WTC11 (cell line): ENCODE measurements around the gene CRYBA4. TPM values are rescaled to one million over a fixed set of nuclear protein-coding genes. Genes with fewer than 3 reads are reported as not detected.

Source experiments
- ATAC-seq: fragments of 200-7000 bp; cut with Tn5 transposase; 2 replicates; pipeline ENCODE4 v1.10.0; 2021; ENCODE audit warnings: mild to moderate bottlenecking, moderate library complexity
- CTCF ChIA-PET: fragments of 300-600 bp; sonication (Branson Sonifier 250); formaldehyde crosslinking; loops from one replicate; lab custom pipeline; 2021; ENCODE audit warnings: antibody characterized with exemption; lab: Charles Lee
- POLR2A ChIA-PET: fragments of 350-600 bp; sonication (Branson Sonifier 250); formaldehyde crosslinking; loops from one replicate; lab custom pipeline; 2021; ENCODE audit warnings: antibody characterized with exemption; lab: Charles Lee
- DNase-seq: peaks from one replicate; pipeline ENCODE4 v3.0.0; 2021; ENCODE audit warnings: low spot score
- H3K27ac Mint-ChIP-seq: 2 replicates; pipeline ENCODE4 v1.8.0; 2021; ENCODE audit warnings: mixed read lengths
- H3K27me3 Mint-ChIP-seq: 2 replicates; pipeline ENCODE4 v1.8.0; 2021; ENCODE audit warnings: low read depth, mild to moderate bottlenecking, moderate library complexity, mixed read lengths
- H3K36me3 Mint-ChIP-seq: 2 replicates; pipeline ENCODE4 v1.8.0; 2021; ENCODE audit warnings: mixed read lengths
- H3K4me1 Mint-ChIP-seq: 2 replicates; pipeline ENCODE4 v1.8.0; 2022; ENCODE audit warnings: mixed read lengths
- H3K4me3 Mint-ChIP-seq: 2 replicates; pipeline ENCODE4 v1.8.0; 2021; ENCODE audit warnings: mild to moderate bottlenecking, moderate library complexity, mixed read lengths
- H3K9me3 Mint-ChIP-seq: 2 replicates; pipeline ENCODE4 v1.8.0; 2021; ENCODE audit warnings: mixed read lengths
- ATF1 ChIP-seq: sonication (generic); formaldehyde crosslinking; IDR thresholded peaks from 2 replicates; pipeline ENCODE4 v1.8.1; 2023; ENCODE audit warnings: mild to moderate bottlenecking, moderate library complexity, missing genetic modification reagents
- ATF6 ChIP-seq: sonication (generic); formaldehyde crosslinking; IDR thresholded peaks from 2 replicates; pipeline ENCODE4 v1.8.1; 2023; ENCODE audit warnings: mild to moderate bottlenecking, missing genetic modification reagents
- ESRRA ChIP-seq: sonication (generic); formaldehyde crosslinking; IDR thresholded peaks from 2 replicates; pipeline ENCODE4 v1.8.1; 2022; ENCODE audit warnings: mild to moderate bottlenecking, missing genetic modification reagents, borderline replicate concordance
- FOXJ3 ChIP-seq: sonication (generic); formaldehyde crosslinking; IDR thresholded peaks from 2 replicates; pipeline ENCODE4 v1.9.0; 2021; ENCODE audit warnings: missing genetic modification reagents, mild to moderate bottlenecking, borderline replicate concordance
- FOXP1 ChIP-seq: sonication (generic); formaldehyde crosslinking; IDR thresholded peaks from 2 replicates; pipeline ENCODE4 v1.8.0; 2022; ENCODE audit warnings: missing genetic modification reagents, mild to moderate bottlenecking, moderate library complexity, borderline replicate concordance
- GRHL2 ChIP-seq: fragments of 250-450 bp; sonication (Bioruptor Pico); IDR thresholded peaks from 2 replicates; pipeline ENCODE4 v1.8.0; 2022; ENCODE audit warnings: mild to moderate bottlenecking, moderate library complexity; ENCODE audit not compliant: insufficient replicate concordance, severe bottlenecking
- IRF2 ChIP-seq: sonication (generic); formaldehyde crosslinking; IDR thresholded peaks from 2 replicates; pipeline ENCODE4 v1.8.0; 2022; ENCODE audit warnings: low read depth, missing genetic modification reagents, borderline replicate concordance
- KAT7 ChIP-seq: sonication (generic); formaldehyde crosslinking; IDR thresholded peaks from 2 replicates; pipeline ENCODE4 v1.8.1; 2023; ENCODE audit warnings: missing genetic modification reagents, mild to moderate bottlenecking, borderline replicate concordance
- MYBL2 ChIP-seq: sonication (generic); formaldehyde crosslinking; IDR thresholded peaks from 2 replicates; pipeline ENCODE4 v1.8.1; 2023; ENCODE audit warnings: mild to moderate bottlenecking, moderate library complexity, missing genetic modification reagents
- NR3C1 ChIP-seq: sonication (generic); formaldehyde crosslinking; conservative IDR thresholded peaks from 2 replicates; pipeline ENCODE4 v1.8.1; 2023; ENCODE audit warnings: low read depth, mild to moderate bottlenecking, missing genetic modification reagents
- PRRX2 ChIP-seq: fragments of 250-450 bp; sonication (Bioruptor Pico); IDR thresholded peaks from 2 replicates; pipeline ENCODE4 v1.8.0; 2021; ENCODE audit warnings: mild to moderate bottlenecking
- SOX15 ChIP-seq: fragments of 250-450 bp; sonication (Bioruptor Pico); IDR thresholded peaks from 2 replicates; pipeline ENCODE4 v1.9.0; 2021; ENCODE audit warnings: mild to moderate bottlenecking
- SP1 ChIP-seq: sonication (generic); formaldehyde crosslinking; conservative IDR thresholded peaks from 2 replicates; pipeline ENCODE4 v1.8.1; 2022; ENCODE audit warnings: missing genetic modification reagents
- ZNF138 ChIP-seq: sonication (generic); formaldehyde crosslinking; conservative IDR thresholded peaks from 2 replicates; pipeline ENCODE4 v1.8.1; 2022; ENCODE audit warnings: mild to moderate bottlenecking, moderate library complexity, missing genetic modification reagents
- ZNF232 ChIP-seq: sonication (generic); formaldehyde crosslinking; IDR thresholded peaks from 2 replicates; pipeline ENCODE4 v1.8.0; 2022; ENCODE audit warnings: mild to moderate bottlenecking, missing genetic modification reagents
- ZNF423 ChIP-seq: fragments of 250-450 bp; sonication (Bioruptor Pico); IDR thresholded peaks from 2 replicates; pipeline ENCODE4 v2.1.2; 2022; ENCODE audit warnings: mild to moderate bottlenecking, moderate library complexity
- ZNF512 ChIP-seq: sonication (generic); formaldehyde crosslinking; IDR thresholded peaks from 2 replicates; pipeline ENCODE4 v1.8.1; 2022; ENCODE audit warnings: missing genetic modification reagents, borderline replicate concordance
- total RNA-seq: library from RNA; stranded (reverse); gene quantifications from 3 replicates; pipeline ENCODE4 v1.2.3, GENCODE V29; 2021
- TF ChIP-seq, protein P1 (sequence below): sonication (generic); formaldehyde crosslinking; IDR thresholded peaks from 2 replicates; pipeline ENCODE4 v1.8.1; 2023; ENCODE audit warnings: mild to moderate bottlenecking, moderate library complexity, missing genetic modification reagents
- TF ChIP-seq, protein P2 (sequence below): fragments of 200-600 bp; IDR thresholded peaks from 2 replicates; pipeline ENCODE4 v1.8.0; 2022; ENCODE audit warnings: antibody characterized with exemption
- TF ChIP-seq, protein P3 (sequence below): fragments of 250-450 bp; sonication (Bioruptor Pico); IDR thresholded peaks from 2 replicates; pipeline ENCODE4 v2.1.2; 2022; ENCODE audit warnings: mild to moderate bottlenecking, moderate library complexity
- TF ChIP-seq, protein P4 (sequence below): sonication (generic); formaldehyde crosslinking; IDR thresholded peaks from 2 replicates; pipeline ENCODE4 v1.8.0; 2022; ENCODE audit warnings: mild to moderate bottlenecking, missing genetic modification reagents
- TF ChIP-seq, protein P5 (sequence below): sonication (generic); formaldehyde crosslinking; IDR thresholded peaks from 2 replicates; pipeline ENCODE4 v1.8.0; 2022; ENCODE audit warnings: mild to moderate bottlenecking, missing genetic modification reagents

CRYBA4 gene
- total RNA-seq, 1 experiment from 2014 or later, result 0.81 TPM

DNA sequence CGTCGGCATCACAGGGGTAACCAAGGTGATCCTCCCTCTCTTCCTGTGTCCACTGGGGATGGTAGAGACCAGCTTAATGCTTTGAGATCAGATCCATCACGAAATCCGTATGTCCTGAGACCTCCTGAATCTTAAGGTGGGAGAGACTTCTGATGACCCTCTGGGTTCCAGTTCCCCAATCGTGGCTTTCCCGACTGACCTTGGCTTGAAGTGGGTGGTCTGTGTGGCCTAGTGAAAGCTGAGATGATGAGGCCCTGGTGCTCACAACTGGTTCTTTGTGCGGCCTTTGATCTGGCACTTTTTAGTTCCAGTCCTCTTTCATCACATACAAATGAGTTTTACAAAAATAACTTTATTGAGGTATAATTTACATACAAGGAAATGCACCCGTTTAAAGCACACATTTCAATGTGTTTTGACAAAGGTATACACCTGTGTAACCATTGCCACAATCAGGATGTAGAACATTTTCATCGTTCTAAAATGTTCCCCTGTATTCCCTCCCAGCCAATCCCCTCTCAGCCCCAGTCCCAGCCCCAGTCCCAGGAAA is 41.7 kb downstream of the CRYBA4 start:
- H3K4me3 Mint-ChIP-seq, result no peak overlapping the region
- H3K27ac Mint-ChIP-seq, result no peak overlapping the region
- ChIA-PET CTCF (interaction anchor here (1.1 to 2.1 kb wide), 2 partner anchors 100 to 161 kb away, joined by 4 to 8 read pairs; no protein-coding TSS in a partner anchor), POLR2A (no interaction called here)
- DNase-seq (no peak), ATAC-seq (no peak)
- H3K36me3 Mint-ChIP-seq, result peaks cover 28% of the 10 kb centered on the region
- TF ChIP-seq FOXJ3, result no peak
- peaks cover 28% of the 10 kb centered on the region for H3K4me1 Mint-ChIP-seq
- no peaks in the 10 kb centered on the region for H3K9me3 Mint-ChIP-seq
- H3K27me3 Mint-ChIP-seq, result no peaks in the 10 kb centered on the region

DNA sequence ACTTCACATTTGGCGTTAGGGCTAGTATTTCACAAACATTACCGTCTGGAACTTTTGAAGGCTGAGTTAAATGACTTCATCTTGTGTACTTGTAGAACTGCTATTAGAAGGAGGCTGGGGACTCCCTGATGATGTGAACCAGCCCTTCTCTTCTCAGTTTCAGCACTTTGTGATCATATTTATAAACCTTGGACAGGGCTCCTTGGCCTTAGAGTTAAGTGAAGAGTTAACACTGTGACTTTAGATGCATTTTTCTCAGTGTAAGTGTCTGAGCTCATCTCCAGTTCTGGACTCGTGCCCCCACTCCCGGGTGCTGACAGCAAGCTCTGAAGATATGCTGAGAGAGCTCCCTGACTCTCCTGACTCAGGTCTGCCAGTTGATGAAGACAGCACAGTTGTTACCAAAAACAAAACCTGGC is 44.1 kb downstream of the CRYBA4 start:
- no peak overlapping the region for H3K4me3 Mint-ChIP-seq
- no peaks in the 10 kb centered on the region for H3K9me3 Mint-ChIP-seq
- no peak for ATAC-seq
- H3K27me3 Mint-ChIP-seq, result no peaks in the 10 kb centered on the region
- POLR2A ChIA-PET, result no interaction called here
- DNase-seq, result no peak
- CTCF ChIA-PET, result interaction anchor here (0.6 to 2.3 kb wide), 24 partner anchors 8 to 298 kb away, joined by 3 to 28 read pairs (median 4); partner anchors contain the start of genes HPS4, MIAT, SRRD and TPST2
- no peak overlapping the region; the same call in 1 of the 2 replicates for H3K27ac Mint-ChIP-seq
- H3K4me1 Mint-ChIP-seq, result peaks cover 30% of the 10 kb centered on the region
- H3K36me3 Mint-ChIP-seq, result peaks cover 32% of the 10 kb centered on the region
- TF ChIP-seq, protein P1, sequence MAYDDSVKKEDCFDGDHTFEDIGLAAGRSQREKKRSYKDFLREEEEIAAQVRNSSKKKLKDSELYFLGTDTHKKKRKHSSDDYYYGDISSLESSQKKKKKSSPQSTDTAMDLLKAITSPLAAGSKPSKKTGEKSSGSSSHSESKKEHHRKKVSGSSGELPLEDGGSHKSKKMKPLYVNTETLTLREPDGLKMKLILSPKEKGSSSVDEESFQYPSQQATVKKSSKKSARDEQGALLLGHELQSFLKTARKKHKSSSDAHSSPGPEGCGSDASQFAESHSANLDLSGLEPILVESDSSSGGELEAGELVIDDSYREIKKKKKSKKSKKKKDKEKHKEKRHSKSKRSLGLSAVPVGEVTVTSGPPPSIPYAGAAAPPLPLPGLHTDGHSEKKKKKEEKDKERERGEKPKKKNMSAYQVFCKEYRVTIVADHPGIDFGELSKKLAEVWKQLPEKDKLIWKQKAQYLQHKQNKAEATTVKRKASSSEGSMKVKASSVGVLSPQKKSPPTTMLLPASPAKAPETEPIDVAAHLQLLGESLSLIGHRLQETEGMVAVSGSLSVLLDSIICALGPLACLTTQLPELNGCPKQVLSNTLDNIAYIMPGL, result no peak
- no peak for TF ChIP-seq FOXP1 (CRISPR knock-in tag)
- no peak for TF ChIP-seq NR3C1 (CRISPR knock-in tag)
- TF ChIP-seq, protein P2, sequence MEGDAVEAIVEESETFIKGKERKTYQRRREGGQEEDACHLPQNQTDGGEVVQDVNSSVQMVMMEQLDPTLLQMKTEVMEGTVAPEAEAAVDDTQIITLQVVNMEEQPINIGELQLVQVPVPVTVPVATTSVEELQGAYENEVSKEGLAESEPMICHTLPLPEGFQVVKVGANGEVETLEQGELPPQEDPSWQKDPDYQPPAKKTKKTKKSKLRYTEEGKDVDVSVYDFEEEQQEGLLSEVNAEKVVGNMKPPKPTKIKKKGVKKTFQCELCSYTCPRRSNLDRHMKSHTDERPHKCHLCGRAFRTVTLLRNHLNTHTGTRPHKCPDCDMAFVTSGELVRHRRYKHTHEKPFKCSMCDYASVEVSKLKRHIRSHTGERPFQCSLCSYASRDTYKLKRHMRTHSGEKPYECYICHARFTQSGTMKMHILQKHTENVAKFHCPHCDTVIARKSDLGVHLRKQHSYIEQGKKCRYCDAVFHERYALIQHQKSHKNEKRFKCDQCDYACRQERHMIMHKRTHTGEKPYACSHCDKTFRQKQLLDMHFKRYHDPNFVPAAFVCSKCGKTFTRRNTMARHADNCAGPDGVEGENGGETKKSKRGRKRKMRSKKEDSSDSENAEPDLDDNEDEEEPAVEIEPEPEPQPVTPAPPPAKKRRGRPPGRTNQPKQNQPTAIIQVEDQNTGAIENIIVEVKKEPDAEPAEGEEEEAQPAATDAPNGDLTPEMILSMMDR, result no peak
- no peak for TF ChIP-seq ZNF232

GRCh38 chr22:26667140-26667539 is 45.4 kb downstream of the CRYBA4 start:
- ChIA-PET POLR2A (no interaction called here), CTCF (interaction anchor here (1.0 kb wide), 1 partner anchor 303 kb away, joined by 3 read pairs; no protein-coding TSS in a partner anchor)
- no peak overlapping the region for H3K27ac Mint-ChIP-seq
- peaks cover 32% of the 10 kb centered on the region for H3K4me1 Mint-ChIP-seq
- H3K36me3 Mint-ChIP-seq, result peaks cover 32% of the 10 kb centered on the region
- ATAC-seq, result no peak
- H3K4me3 Mint-ChIP-seq, result no peak overlapping the region
- H3K27me3 Mint-ChIP-seq, result no peaks in the 10 kb centered on the region
- TF ChIP-seq SOX15 (CRISPR knock-in tag) (no peak), ATF6 (CRISPR knock-in tag) (no peak), SP1 (CRISPR knock-in tag) (no peak), ZNF423 (CRISPR knock-in tag) (no peak), PRRX2 (CRISPR knock-in tag) (no peak), MYBL2 (CRISPR knock-in tag) (no peak), ESRRA (CRISPR knock-in tag) (no peak), KAT7 (CRISPR knock-in tag) (no peak), GRHL2 (CRISPR knock-in tag) (no peak), ZNF138 (CRISPR knock-in tag) (no peak), ZNF512 (CRISPR knock-in tag) (no peak), ATF1 (CRISPR knock-in tag) (no peak), IRF2 (no peak)
- TF ChIP-seq, protein P3, sequence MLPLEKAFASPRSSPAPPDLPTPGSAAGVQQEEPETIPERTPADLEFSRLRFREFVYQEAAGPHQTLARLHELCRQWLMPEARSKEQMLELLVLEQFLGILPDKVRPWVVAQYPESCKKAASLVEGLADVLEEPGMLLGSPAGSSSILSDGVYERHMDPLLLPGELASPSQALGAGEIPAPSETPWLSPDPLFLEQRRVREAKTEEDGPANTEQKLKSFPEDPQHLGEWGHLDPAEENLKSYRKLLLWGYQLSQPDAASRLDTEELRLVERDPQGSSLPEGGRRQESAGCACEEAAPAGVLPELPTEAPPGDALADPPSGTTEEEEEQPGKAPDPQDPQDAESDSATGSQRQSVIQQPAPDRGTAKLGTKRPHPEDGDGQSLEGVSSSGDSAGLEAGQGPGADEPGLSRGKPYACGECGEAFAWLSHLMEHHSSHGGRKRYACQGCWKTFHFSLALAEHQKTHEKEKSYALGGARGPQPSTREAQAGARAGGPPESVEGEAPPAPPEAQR, result no peak
- TF ChIP-seq, protein P4, sequence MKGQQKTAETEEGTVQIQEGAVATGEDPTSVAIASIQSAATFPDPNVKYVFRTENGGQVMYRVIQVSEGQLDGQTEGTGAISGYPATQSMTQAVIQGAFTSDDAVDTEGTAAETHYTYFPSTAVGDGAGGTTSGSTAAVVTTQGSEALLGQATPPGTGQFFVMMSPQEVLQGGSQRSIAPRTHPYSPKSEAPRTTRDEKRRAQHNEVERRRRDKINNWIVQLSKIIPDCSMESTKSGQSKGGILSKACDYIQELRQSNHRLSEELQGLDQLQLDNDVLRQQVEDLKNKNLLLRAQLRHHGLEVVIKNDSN (CRISPR knock-in tag), result no peak
- TF ChIP-seq, protein P5, sequence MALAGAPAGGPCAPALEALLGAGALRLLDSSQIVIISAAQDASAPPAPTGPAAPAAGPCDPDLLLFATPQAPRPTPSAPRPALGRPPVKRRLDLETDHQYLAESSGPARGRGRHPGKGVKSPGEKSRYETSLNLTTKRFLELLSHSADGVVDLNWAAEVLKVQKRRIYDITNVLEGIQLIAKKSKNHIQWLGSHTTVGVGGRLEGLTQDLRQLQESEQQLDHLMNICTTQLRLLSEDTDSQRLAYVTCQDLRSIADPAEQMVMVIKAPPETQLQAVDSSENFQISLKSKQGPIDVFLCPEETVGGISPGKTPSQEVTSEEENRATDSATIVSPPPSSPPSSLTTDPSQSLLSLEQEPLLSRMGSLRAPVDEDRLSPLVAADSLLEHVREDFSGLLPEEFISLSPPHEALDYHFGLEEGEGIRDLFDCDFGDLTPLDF, result no peak
- DNase-seq, result no peak
- no peaks in the 10 kb centered on the region for H3K9me3 Mint-ChIP-seq
